Measurements from ENCODE around the gene PPM1H.

DNA sequence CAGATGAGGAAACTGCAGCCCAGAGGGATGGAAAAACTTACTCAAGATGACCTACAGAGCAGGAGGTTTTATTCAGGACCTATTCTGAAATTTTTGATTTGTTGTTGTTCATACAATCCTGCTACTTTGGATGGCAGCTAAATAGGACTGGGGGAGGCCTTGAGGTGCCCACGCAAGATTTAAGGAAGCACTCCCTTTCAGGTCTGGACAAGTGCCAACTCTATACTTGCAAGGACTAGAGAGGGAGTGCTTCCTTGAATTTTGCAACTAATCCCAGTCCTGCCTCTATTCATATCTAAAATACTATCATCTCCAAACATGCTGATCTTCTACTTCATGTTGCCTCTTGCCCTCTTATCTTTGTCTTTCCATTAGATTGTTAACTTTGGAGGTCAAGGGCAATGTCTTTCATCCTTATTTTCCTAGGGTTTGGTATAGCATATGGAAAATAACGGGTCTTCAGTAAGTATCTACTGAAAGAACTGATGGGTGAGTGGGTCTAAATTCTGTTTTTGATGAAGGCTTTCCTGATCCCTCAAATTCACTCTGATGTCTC, 28.6 kb upstream of the PPM1H start:
- TF ChIP-seq, protein P1, sequence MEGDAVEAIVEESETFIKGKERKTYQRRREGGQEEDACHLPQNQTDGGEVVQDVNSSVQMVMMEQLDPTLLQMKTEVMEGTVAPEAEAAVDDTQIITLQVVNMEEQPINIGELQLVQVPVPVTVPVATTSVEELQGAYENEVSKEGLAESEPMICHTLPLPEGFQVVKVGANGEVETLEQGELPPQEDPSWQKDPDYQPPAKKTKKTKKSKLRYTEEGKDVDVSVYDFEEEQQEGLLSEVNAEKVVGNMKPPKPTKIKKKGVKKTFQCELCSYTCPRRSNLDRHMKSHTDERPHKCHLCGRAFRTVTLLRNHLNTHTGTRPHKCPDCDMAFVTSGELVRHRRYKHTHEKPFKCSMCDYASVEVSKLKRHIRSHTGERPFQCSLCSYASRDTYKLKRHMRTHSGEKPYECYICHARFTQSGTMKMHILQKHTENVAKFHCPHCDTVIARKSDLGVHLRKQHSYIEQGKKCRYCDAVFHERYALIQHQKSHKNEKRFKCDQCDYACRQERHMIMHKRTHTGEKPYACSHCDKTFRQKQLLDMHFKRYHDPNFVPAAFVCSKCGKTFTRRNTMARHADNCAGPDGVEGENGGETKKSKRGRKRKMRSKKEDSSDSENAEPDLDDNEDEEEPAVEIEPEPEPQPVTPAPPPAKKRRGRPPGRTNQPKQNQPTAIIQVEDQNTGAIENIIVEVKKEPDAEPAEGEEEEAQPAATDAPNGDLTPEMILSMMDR (IDR thresholded peaks at IDR 0.05; ENCODE audit: low read length) = no peak
- TF ChIP-seq EZH2 (IDR thresholded peaks at IDR 0.05; ENCODE audit: borderline replicate concordance, low read length) = no peak

Data from OCI-LY1 (cell line).